GM12872 (cell line): ENCODE measurements around the gene FAM24B.

ENCODE experiments used
- CTCF ChIP-seq: IDR thresholded peaks from 3 replicates; pipeline ENCODE4 v1.5.1; 2011; ENCODE audit warnings: low read depth, mild to moderate bottlenecking, low read length, moderate library complexity; ENCODE audit not compliant: insufficient read depth

The FAM24B gene

GRCh38 chr10:122850705-122851640 lies 28.4 kb downstream of the FAM24B start:
- TF ChIP-seq CTCF: no peak

DNA sequence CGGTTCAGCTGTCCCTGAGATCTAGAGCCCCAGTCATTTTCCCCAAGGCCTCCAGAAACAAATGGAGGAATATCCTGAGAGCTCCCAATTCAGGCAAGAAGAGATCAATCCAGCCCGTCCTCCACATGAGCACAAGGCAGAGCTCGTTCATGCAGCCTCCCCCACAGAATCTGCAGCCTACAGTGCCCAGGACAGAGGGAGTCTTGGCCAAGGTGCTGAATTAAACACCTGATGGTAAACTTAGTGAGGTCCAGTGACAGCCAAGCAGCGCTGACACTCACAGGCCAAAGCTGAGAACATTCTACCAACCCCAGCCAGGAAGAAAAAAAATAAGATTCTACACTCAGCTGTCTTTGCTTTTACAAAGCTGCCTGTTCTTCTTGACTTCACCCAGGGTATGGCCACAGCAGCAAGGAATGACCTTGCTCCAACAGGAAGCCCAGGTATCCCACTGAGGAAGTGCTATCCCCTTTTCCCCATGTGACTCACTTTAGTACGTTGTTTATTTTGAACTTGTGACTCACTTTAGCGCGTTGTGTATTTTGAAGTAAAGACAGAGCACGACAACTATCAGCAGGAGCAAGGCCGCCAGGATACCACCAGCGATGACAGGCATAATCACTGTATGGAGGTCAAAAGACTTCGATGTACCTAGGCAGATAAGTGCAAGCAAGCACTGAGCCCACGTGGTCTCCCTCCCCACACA lies 29.3 kb downstream of the FAM24B start:
- no peak for TF ChIP-seq CTCF

DNA sequence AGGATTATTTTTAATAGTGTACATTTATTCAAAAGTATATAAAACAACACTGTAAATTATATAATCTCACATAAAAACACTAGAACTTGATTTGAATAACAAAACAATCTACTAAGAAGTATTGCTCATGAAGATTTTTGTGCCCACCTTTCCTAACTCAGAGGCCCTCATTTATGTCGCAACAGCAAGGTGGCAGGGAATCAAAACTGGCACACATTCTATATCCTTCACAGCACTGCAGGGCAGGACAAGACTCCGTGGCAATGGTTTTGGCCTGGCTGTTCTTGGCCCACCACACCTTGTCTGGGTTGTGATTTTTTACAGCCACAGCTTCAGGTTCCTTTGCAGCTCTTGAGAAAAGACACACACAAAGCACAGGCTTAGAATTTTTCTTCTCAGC lies 30.3 kb downstream of the FAM24B start:
- no peak for TF ChIP-seq CTCF

DNA sequence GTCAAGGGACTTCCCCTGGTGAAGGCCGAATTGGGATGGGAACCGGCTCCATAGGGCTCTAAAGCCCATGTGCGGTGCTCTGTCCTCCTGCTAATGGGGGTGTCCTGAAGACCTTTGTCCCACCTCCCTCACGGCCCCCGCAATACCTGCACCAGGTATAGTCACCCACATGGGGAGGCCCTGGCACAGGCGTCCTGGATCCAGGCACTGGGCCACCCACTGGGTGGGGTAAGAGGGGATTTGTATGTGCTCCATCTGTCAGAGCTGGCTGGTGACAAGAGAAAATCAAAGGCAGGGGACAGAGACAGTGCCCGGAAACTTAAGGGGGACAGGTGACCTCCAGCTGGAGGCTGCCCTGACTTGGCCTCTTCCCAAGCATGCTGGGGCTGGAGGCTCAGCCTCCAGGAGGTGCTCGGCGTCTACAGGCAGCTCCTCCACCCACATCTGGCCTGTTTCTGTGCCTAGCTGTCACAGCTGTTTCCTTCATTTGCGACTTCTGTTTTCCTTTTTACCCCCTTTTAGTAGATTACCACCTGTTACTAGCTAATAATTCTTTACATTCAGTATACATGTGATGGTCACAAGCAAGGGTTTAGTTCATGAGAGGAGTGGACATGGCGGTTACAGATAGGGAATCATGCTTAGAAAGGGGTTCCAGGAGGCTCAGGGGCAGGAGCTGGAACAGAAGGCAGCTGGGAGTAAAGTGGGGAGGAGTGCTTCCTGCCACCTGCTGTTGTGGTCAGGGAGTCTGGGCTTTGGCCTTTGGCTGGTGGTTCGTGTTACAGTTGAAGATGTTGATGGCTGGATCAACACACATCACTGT lies 31.4 kb downstream of the FAM24B start:
- no peak for TF ChIP-seq CTCF

GRCh38 chr10:122845783-122846332 lies 33.5 kb downstream of the FAM24B start, which contains the start of gene CUZD1:
Gene CUZD1 (minus strand): TSS chr10:122845857. CDS start chr10:122845843, 14 bp downstream.
- TF ChIP-seq CTCF: no peak

GRCh38 chr10:122844146-122844545 lies 35.2 kb downstream of the FAM24B start:
- TF ChIP-seq CTCF: no peak
